HS-5 (cell line): ENCODE results near the gene REEP6.

Source experiments
- DNase-seq: peaks from one replicate; pipeline ENCODE4 v3.0.0-alpha.2; 2012; ENCODE audit warnings: low read depth

The REEP6 gene

DNA sequence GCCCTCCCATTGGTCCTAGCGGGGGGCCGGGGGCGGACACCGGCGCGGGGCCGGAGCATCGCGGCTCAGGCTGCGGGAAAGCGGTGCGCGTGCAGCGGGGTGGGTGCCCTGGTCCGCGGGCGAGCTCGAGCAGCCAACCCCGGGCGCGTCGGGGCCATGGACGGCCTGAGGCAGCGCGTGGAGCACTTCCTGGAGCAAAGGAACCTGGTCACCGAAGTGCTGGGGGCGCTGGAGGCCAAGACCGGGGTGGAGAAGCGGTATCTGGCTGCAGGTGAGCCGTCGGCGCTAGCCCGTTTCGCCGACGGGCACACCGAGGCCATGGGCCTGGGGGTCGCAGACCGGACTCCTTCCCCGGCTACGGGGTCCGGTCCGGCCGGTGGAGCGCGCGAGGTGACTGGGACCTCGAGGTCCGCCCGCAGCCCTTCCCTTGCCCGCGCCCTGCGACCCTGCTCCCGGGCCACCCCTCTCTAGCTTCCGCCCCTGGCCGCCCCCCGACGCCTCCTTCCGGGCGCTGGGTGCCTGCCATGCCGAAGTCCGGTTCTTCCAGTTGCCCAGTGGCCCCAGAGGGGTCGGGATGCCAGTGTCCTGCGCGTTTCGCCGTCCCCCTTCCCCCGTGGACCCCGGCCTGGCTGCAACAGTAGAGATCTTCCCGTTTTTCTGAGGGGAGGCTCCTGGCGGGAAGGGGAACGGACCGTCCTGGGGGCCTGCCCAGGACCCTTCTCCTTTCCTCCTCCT, at the start of gene REEP6:
REEP6 (plus strand) TSS at position 68 of the 735 bp plus-strand sequence; CDS start at position 157, 89 bp downstream.
- DNase-seq, result no peak

DNA sequence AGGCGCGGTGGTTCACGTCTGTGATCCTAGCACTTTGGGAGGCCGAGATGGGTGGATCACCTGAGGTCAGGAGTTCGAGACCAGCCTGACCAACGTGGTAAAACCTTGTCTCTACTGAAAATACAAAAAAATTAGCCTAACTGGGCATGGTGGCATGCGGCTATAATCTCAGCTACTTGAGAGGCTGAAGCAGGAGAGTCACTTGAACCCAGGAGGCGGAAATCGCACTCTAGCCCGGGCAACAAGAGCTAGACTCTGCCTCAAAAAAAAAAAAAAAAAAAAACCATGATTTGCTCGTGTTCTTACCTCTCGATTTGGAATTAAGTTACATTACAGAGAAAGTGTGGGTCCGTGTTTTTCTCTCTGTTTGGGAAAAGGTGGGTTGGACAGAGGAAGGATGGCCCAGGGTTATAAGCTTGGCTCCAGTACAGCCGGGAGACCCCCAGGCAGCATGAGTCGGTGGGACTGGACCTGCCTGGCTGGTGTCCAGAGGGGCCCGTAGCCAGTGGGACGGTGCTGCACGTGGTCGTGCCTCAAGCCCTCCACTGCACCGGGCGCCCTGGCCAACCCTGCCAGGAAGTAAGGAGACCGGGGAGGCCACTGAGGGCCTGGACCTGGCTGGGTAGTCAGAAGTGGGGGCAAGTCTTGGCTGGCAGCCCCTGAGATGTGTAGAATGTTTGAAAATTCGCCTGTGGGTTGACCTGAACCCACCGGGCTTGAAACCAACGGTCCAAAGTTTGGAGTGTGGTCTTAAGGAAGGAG, 49.1 kb upstream of the REEP6 start:
- no peak for DNase-seq

DNA sequence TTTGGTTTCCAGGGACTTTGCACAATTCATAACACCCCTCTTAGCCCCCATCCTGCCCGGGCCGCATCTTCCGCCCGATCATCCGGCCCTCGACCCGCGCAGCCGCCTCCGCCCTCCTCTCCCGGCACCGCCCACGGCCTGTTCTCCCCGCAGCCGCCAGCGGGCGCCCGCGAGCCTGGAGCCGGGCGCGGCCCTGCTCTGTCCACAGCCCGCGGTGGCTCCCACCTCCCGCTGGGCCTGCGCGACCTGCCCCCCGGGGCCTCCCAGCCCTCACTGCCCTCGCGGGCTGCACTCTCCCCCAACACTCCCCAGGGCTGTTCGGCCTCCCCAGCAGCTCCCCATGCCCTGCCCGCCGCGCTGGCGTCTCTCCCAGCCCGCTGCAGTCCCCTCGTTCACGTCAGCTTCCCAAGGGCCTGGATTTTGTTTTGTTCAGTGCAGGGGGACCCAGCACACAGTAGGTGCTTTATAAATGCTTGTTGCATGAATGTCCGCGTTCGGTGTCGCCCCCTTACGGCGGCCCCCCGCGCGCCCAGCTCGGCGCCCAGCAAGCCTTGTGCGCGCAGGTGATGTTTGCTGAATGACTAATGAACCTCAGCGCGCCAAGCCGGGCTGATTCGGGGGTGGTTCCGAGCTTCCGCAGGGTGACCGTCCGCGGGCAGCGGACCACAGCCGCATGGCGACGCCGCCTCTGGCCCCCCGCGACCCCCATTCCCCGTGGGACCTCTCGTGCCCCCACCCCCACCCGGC, 45.6 kb upstream of the REEP6 start:
- no peak for DNase-seq

DNA sequence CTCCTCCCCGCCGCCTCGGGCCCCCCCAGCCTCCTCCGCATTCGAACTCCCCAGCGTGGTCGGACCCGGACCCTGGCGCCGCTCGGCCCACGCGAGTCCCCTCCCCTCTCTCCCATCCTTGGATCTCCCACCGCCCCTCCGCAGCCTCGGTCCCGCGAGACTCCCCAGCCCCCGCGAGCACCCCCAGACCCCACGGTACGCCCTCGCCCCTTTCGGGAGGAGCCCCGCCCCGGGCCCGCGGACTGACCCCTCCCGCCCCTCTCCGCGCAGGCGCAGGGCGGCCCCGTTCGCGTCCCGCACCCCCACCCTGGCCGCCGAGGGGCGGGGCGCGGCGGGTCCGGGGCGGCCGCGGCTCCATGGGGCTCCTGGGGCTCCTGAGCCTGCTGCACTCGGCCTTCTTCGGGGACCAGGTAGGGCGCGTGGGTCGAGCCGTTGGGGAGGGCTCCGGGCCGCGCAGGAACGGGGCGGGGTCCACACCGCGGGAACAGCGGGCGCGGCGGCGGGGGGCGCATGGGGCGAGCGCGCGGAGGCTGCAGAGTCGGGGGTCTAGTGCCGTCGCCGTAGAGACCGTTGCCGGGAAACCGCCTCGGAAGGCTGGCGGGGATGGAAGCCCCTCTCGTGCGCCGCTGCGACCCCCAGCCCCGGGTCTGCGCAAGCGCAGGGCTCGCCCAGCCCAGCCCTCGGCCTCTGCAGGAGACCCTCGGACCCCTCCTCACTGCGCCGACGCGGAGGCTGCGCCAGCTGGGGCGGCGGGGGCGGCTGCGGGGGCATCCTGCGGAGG, 44.9 kb upstream of the REEP6 start:
- no peak for DNase-seq

DNA sequence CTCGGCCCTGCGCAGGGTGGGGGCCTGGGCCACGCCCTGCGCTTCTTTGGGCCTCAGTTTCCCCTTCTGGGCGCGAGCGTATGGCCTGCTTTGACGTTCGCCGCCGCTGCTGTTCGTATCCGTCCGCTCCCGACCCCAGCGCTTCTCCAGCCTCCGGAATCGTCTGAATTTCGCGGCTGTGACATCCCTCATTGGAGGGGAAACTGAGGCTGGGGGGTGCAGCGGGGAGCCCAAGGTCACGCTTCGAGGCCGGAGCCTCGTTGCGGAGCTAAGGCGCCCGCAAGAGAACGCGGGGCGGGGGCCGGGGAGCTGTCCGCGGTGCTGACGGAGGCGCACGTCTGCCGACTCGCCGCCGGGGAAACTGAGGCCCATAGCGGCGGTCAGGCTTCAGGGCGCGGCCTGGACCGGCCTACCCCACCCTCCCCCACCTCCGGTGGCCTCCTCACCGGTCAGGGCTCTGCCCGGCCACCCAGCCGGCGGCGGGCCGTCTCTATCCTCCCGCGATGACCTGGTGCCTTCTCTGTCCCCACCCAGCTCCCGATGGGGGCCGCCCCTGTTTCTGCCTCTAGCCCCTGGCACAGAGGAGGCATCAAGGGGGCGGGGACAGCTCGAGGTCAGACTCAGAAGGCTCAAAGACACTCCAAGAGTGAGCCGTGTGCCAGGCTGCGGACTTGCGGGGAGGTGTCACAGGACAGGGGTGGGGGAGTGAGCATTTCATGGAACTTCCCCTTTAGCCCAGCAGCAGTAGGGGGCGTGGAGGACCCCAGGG, 44.1 kb upstream of the REEP6 start:
- no peak for DNase-seq

DNA sequence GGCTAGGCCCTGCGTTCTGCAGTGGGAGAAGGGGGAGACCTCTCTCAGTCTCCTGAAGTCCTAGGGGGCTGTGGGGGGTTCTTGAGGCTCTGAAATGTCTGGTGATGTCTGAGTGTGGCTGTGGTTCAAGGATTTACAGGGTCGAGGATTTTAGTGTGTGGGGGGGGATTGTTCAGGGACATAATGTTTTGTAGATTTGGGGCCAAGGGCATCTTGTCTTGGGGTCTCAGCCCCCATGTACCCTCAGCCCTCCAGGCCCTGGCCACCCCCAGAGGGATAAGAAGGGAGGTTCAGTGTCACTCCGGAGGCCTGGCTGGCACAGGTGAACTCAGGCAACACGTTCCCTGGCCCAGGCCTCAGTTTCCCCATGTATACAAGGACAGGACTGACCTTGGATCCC, 43.5 kb upstream of the REEP6 start:
- no peak for DNase-seq

DNA sequence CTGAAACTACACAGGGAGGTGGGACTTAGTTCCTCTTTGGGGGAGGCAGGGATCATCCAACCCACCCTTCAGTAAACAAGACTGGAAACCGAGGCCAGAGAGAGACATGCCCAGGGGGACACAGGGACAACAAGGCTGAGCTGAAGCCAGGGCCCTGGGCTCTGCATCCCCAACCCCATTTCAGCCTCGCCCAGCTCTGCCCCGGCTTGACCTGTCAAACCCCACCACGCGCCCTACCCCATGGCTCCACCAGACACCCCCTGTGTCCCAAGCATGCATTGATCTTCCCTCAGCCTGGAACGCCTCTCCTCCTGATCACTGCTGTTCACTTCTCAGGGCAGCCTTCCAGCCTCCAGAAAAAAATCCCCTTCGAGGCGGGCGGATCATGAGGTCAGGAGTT, 43.0 kb upstream of the REEP6 start:
- DNase-seq, result no peak

DNA sequence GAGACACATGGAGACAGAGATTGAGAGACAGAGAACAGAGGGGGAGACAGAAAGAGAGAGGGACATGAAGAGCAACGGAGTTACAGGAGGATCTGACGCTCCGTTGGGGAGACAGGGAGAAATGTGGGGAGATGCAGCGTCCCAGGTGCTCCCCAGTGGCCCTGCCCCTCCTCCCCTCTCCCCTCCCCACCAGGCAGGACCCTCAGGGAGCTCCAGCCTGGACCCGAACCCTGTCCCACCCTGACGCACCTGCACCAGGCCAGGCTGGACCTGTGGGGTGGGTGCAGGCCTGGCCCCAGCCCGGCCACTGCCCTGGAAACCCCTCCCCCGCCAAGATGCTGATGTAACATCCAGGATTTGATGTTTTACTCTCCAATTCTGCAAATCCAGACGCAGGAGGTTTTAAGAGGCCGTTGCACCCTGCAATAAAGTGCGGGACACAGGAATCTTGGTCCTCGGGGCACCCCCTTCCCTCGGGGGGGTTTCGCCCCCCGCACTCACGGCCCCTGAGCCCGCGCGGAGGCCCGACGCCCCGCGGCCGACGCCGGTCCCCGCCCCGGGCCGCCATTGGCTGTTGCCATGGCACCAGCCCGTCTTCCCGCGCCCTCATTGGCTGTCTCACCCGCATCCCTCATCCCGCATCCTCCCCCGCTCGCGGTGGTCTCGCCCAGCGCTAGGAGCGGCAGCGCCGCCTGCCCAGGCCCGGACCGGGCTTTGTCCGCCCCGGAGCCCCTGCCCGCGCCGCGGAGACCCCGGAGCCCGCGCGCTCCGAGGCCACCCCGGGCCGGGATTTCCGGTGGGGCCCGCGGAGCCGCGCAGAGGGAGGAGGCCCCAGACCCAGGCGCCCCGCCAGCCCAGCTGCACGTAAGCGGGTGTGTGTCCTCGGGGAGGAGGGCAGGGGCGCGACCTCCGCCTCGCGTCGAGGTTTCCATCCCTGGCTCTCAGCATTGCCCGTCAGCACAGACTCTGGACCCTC, 41.2 kb upstream of the REEP6 start, which contains the start of gene APC2:
APC2 (plus strand) TSS at position 655 of the 976 bp plus-strand sequence. CDS start 2,881 bp downstream, outside the sequence.
- no peak for DNase-seq

DNA sequence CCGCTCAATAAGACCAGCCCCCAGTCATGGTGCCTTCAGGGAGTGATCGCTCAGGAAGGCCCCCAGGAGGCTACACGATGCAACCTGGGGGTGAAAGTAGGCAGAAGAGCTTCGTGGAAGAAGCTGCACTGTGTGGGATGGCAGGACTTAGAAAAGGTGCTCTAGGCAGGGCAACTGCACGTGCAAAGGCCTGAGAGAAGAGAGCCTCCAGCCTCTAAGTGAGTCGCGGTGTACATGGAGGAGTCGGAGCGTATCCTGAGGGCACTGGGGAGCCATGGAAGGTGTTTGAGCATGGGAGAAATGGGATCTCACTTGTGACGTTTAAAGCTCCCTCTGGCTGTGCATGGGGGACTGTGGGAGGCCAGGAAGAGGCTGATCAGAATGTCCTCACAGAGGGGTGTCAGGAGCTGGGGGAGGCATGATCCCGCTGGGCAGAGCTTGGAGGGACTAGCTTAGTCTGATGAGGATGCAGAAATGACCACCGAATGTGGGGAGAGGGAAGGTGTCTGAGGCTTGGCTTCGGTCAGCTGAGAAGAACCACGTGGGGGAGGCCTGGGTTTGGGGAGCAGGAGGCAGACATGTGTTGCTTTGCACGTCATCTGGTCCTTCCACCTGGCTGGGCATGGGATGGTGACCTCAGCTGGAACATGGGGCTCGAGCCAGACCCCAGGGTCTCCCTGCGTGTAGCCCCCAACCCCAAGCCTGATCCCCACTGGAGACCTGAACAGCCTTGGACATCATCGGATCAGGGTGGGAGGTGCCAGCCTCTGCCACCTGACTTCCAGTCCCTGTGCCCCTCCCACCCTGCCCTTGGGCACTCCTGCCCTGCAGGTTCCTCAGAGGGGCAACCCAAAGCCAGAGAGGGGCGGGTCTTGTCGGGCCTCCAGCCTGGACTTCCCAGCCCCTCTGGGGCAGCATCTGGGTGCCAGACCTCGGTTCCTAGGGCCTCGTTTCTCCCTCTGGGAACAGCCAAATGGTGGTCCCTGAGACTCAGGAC, 39.9 kb upstream of the REEP6 start:
- no peak for DNase-seq

DNA sequence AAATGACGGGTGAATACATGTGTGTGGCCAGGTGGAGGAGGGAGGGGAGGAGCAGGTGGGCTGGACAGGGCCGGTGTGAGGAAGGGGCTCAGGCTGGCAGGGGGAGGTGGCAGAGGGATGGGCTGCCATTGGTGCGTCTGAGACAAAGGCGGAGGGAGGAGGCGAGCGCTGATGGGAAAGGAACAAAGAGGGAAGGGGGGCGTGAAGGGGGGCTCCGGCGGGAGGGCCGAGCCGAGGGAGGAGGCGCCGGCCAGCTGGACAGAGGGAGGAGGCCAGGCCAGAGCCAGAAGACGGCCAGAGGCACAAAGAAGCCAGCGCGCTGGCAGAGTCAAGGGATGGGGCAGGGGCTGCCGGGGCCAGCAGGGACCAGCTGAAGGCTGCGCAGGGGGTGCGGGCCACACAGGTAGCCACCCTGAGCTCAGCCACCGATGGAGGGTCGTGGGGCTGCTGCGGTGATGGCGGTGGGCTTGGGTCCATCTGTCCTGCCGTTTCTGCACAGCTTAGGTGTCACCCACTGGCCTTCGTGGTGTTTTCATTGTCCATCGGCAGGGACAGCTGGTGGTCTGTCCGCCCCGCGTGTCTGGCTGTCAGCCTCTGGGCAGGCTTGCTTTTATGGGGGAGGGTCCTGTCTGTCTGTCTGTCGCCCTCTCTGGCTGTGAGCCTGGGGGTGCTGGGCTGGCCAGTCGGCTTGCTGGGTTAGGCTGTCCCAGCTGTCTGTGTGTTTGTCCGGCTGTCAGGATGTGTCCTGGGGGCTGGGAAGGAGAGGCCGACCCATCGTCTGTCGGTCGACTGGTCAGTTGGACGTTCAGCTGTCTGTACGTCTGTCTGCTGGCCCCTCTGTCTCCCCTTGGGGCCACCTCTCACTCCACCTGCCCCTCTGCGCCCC, 38.8 kb upstream of the REEP6 start:
- no peak for DNase-seq

DNA sequence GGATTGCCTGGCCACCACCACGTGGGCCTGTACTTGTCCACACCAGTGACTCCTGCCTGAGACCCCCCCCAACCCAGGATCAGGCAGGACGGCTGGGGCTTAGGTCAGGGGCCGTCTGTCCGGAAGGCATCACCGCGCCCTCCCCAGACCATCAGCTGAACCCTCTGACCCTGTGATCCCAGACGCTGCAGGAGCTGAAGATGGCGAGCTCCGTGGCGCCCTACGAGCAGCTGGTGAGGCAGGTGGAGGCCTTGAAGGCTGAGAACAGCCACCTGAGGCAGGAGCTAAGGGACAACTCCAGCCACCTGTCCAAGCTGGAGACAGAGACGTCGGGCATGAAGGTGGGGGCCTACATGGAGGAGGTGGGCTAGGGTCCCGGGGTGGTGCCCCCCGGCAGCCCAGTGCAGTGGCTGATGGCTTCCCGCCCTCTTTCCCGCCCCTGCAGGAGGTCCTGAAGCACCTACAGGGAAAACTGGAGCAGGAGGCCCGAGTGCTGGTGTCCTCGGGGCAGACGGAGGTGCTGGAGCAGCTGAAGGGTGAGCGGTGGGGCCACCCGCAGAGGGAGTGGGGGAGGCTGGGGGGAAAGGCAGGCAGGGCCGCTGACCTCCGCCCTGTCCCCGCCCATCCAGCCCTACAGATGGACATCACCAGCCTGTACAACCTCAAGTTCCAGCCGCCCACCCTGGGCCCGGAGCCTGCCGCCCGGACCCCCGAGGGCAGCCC, 38.0 kb upstream of the REEP6 start:
- no peak for DNase-seq

DNA sequence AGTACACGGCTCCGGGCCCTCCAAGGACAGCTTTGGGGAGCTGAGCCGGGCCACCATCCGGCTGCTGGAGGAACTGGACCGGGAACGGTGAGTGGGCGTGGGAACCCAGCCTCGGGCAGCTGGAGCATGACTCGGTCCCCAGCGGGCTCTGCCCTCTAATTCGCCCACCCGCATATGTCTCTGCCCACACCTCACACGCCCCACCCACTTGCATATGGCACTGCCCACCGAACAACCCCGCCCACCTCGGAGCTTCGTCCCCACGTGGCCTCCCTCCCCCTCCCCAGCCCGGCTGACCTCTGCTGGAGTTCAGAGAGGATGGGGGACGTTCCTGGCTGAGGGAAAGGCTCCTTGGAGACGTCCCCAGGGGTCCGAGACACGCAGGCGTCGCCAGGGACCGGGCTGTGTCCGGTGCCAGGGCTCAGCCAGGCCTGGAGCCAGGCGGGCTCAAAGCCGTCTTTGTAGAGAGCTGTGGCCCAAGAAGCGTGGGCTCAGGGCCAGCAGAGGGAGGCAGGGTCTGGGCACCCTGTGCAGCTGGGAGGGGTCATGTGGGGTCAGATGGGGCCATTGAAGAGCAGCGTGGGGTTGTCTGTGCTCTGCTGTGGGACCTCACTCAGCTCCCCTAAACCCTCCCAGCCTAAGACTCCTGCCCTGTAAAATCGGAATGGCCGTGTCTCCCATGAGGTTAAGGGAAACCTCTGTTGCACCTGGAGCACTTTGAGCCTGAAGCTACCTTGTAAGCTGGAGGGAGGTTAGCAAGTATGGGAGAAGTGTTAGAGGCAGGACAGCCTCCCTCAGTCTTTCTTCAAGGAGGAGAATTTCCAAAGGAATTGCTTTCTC, 37.2 kb upstream of the REEP6 start:
- no peak for DNase-seq

DNA sequence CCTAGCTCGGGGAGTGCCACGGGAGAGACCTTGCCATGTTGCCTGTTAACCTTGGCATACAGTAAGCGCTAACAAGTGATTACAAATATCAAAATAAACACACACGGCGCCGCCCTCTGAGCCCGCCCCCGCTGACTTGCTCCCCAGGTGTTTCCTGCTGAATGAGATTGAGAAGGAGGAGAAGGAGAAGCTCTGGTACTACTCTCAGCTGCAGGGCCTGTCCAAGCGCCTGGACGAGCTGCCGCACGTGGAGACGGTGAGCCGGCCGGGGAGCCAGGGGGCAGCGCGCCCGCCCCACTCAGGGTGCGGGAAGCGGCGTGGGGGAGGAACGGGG, 36.0 kb upstream of the REEP6 start:
- no peak for DNase-seq

DNA sequence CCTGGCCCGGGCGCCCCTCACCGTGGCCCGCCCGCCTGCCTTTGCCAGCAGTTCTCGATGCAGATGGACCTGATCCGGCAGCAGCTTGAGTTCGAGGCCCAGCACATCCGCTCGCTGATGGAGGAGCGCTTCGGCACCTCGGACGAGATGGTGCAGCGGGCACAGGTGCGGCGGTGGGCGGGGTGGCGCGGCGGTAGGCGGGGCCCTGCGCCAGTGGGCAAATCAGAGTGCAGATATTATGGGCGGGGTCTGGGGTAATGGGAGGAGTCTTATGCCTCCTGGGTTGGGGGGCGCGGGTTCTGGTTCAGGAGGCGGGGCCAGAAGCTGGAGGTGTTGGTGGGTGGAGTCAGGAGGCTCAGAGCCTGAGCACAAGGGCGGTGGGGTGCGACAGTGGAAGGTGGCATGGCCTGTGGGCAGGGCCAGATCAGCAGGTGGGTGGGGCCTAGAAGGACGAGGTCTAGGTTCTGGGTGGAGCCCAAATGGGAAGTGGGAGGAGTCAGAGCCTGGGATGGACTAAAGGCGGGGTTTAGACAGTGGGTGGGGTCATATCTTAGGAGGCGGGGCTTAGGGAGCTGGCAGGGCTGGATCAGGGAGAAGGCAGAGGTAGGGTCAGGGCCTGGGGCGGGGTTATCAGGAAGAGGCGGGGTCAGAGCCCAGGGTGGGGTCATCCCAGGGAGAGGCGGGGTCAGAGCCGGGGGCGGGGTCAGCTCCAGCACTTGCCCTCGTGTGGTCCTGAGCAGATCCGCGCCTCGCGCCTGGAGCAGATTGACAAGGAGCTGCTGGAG, 35.5 kb upstream of the REEP6 start:
- no peak for DNase-seq
